Suprapubic skin (tissue), 3 donors: ENCODE data around the gene RHOT1.

Experiments
- CTCF ChIP-seq, 2 donors: fragments of 200-600 bp in 1 of 2; fragments of 450-650 bp in 1 of 2; sonication (generic) in 1 of 2; IDR thresholded peaks; one replicate each; pipeline ENCODE4 v1.5.1; 2016 to 2019; ENCODE audit warnings: antibody characterized with exemption in 2 of 2, mild to moderate bottlenecking in 1 of 2, moderate library complexity in 1 of 2
- EP300 ChIP-seq: sonication (generic); formaldehyde crosslinking; IDR thresholded peaks from one replicate; pipeline ENCODE4 v1.6.1; 2017; ENCODE audit warnings: antibody characterized with exemption

DNA sequence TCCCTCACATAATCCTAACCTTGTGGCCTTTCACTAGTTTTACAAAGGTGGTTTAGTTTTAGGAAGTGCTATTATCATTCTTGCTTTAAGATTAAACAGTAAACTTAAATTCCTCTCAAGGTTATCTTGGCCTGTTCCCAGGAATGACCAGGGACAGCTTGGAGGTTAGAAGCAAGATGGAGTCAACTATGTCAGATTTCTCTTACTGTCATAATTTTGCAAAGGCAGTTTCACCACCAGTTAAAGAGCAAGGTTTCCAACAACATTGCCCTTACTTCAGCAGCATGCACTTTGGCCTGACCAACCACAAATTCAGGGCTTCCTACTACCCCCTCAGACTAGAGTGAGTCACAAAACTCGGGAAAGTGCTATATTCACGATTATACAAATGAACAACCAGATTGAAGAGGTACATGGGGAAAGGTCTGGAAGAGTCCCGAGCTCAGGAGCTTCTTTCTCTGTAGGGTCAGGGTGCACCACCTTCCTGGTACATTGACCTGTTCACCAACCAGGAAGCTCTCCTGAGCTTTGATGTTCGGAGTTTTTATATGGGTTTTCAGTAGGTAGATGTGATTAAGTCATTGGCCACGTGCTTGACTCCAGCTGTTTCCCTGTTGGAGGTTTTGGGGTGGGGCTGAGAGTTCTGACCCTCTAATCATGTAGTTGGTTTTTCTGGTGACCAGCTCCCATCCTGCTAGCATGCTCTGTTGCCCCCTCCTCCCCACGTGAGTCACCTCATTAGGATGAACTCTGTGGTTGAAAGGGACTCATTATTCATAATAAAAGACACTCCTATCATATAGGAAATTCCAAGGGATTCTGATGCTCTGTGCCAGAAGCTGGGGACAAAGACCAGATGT lies 19.4 kb downstream of the RHOT1 start:
- TF ChIP-seq CTCF (IDR thresholded peaks at IDR 0.05) (no peak), EP300 (no peak)
